LHCN-M2 (cell line): ENCODE data around the gene TBC1D17. TPM values are rescaled to one million over a fixed set of nuclear protein-coding genes. Genes with fewer than 3 reads are reported as not detected.

Experiments
- DNase-seq: peaks from one replicate; pipeline ENCODE4 v3.0.0-alpha.2; 2012; ENCODE audit warnings: low read depth
- total RNA-seq: library from RNA; depleted of rRNA; stranded (reverse); fragments of >200 nt; gene quantifications from 2 replicates; pipeline ENCODE4 v1.2.3, GENCODE V29; 2014

TBC1D17 gene
- total RNA-seq, 1 experiment from 2014 or later, result 9.8 TPM

DNA sequence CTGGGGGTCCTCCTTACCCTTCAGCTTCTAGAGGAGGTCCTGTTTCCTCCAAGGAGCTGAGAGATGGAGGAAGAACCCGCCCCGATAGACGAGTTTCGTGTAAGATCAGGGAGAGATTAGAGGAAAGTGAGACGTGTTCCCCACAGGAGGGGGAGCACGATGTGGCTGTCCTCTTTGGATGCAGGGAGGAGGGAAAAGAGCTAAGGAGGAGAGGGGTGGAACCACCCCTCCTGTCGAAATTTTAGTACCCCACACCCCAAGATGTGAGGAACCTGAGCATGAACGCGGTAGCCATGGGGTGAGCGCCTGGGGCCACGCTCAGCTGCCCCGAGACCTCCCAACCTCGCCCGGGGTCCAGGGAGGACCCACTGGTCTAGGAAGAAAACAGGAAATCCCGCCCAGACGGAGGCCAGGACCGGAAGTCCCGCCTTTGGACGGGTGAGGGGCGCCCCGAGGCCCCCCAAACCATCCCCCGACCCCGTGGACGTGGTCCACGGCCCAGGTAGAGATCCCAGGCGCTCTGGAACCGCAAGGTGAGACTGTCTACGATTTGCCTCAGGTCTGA, 1.6 kb upstream of the TBC1D17 start:
- no peak for DNase-seq

DNA sequence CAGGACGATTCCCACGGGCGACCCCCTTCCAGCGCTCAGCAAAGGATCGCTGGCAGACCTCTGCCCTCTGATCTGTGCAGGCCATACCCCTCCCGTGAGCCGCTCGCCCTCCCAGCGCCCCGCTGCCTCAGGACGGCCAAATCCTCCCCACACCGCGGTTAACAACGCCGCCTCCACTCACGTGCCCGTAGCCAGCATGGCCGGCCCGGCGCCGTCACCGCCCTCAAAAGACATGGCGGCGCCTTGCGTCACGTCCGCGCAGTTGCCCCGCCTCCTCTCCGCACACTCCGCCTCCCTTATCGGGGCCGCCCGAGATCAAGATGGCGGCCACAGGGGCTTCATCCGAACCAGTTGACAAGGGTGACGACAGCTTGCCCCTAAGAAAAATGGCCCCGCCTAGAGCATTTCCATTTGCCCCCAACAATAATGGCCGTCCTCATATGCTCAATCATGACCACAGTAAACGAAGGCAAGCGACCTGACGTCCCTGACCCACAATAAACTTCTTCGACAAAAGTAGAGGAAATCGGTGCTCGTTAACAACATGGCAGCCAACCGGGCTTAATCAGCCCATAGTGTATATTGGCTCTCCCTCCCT, 981 bp upstream of the TBC1D17 start:
- DNase-seq, result peak; percentile 98

DNA sequence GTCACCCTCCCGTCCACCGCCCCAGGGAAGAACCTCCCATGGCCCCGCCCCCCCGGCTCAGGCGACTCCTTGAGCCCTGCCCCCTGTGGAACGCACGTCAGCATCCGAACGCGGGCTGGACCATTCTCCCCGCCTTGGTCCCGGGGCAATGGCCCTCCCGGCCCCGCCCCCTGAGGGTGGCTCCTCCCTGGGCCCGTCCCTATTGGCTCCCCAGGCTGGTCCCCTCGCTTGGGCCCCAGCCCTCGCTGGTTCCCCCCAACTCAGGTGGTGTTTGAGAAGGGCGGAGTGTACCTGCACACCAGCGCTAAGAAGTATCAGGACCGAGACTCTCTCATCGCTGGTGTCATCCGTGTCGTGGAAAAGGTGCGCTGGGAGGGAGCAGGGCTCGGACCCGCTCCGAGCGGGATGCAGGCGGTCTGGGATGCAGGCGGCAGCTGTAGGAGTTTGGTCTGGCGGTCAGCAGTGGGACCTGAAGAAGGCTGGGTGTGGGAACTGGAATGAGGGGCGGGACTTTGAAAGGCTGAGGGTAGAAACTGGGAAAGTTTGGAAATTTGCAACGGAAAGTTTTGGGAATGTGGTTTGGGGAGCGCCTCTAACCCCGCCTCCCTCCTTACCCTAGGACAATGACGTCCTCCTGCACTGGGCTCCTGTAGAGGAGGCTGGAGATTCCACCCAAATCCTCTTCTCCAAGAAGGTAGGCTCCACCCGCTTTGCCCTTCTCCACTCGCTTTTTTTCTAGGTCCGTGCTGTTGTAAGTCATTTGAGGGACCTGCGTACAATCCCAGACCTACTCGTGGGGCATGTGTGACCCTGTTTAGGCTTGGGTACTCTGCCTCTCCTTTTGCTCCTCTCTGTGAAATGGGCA, 609 bp downstream of the TBC1D17 start:
- peak; percentile 96 for DNase-seq

DNA sequence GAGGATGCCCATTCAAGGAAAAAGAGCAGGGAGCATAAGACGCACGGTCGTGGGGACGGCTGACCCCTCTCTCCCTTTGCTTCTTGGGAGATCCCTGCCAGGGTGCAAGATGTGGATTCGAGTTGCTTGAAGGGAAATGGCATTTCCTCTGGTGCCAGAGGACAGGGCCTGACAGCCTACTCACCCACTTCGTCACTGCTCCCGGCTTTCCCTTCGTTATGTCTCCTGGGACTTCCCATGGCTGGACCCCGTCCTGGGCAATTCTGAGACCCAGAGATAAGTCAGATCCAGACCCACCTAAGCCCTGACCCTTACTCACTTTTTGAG, 1.2 kb downstream of the TBC1D17 start:
- no peak for DNase-seq

DNA sequence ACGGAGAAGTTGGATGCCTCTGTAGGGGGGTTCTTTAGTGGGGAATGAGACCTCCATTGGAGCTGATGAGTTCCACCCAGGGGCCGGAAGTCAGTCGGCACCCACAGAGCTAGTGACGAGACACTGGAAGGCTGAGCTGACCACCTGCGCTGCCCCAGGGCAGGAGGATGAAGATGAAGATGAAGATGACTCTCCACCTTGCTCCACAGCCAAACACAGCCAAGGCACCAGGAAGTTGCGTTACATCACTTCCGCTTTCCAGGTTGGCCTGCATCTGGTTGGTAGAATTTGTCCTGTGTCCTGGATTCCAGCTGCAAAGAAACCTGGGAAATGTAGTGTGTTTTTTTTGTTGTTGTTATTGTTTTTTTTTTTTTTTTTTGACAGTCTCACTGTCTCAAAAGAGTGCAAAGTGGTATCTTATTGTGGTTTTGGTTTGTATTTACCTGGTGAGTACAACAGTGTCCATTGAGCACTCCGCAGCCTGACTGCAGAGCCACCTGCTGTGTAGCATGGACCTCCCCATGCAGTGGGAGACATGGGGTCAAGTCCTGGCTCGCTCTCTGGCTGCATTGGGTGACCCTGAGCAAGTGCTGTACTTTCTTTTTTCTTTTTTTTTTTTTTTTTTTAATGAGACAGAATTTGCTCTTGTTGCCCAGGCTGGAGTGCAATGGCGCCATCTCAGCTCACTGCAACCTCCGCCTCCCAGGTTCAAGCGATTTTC, 1.9 kb downstream of the TBC1D17 start:
- DNase-seq, result no peak

DNA sequence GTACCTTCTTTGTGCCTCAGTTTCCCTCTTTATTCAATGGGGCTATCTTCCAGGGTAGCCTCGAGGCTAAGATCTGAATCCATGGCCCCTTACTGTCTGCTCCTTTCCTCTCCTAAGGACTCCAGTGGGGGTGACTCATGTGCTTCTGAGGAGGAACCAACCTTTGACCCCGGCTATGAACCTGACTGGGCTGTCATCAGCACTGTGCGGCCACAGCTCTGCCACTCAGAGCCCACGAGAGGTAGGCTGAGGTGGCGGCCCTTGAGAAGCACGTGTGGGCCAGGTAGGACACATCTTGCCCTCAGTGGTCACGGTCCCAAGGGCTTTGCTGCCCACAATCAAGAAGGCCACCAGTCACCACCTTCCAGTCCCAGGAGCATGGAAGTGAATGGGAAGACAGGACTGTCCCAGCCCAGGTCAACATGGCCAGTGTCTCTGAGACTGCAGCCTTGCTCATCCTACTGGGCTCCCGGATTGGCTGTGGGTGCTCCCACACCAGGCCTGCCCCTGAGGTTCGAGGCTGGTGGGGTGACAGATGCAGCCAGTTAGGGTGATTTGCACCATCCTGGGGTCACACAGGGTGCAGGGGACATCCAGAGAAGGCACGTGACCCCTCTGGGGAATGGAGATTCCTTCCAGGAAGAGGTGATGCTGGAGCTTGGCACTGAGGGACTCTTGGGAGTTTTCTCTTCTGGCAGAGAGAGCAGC, 2.8 kb downstream of the TBC1D17 start:
- no peak for DNase-seq

DNA sequence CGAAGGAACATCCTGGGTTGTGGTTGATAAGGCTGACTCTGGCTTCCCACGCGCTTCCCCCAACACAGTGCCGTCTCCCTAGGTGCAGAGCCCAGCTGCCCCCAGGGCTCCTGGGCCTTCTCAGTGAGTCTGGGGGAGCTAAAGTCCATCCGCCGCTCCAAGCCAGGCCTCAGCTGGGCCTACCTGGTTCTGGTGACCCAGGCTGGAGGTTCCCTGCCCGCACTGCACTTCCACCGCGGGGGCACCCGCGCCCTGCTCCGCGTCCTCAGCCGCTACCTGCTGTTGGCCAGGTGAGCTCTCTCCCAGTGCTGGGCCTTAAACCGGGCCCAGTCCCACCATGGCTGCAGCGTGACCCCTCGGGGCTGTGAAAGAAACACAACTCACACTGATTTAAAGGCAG, 3.7 kb downstream of the TBC1D17 start:
- no peak for DNase-seq

DNA sequence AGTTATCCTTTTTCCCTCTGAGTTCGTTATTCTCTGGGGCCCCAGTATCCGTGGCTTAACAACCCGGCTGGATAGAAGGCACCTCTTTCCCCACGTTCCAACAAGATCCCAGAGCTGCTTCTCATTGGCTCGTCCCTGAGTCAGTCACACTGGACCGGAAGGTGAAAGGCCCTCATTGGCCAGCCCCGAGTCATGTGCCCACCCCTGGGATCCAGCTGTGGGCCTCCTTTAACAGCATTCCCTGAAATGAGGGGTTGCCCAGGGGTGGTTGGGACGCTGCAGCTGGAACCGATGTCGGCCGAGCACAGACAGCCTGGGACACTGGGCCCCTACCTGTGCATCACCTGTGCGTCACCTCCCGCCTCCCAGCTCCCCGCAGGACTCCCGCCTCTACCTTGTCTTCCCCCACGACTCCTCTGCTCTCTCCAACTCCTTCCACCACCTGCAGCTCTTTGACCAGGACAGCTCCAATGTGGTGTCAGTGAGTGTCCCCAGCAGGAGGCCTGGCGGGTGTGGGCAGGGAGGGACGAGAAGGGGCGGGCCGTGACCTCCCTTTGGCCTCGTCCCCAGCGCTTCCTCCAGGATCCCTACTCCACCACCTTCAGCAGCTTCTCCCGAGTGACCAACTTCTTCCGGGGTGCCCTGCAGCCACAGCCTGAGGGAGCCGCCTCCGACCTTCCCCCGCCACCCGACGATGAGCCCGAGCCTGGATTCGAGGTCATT, 4.3 kb downstream of the TBC1D17 start:
- DNase-seq, result no peak

DNA sequence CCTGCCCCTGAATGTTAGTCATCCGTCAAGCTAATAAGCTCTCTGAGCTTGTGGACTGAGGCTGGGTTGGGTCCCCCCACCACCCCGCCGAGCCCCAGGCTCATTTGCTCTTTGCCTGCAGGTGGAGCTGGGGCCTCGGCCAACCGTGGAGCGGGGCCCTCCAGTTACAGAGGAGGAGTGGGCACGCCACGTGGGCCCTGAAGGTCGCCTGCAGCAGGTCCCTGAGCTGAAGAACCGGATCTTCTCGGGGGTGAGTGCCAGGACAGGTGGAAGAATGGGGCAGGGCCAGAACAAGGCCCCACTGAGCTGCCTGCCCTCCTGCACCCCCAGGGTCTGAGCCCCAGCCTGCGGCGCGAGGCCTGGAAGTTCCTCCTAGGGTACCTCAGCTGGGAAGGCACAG, 5.1 kb downstream of the TBC1D17 start:
- no peak for DNase-seq

DNA sequence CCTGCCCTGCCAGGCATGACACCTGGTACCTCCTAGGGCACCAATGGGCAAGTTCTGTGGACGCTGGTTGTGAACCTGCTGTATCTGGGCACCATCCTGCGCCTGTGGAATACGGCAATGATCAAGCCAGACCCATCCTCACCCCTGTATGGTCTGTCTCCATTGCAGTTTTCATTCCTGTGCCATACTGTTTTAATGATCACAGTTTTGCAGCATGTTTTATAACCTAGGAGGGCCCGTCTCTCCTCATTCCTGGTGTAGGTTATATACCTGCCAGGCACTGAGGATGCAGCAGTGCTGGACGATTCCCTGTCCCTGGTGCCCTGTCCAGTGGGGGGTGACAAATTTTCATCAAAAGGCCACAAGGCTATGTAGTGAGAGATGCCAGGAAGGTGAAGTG, 5.6 kb downstream of the TBC1D17 start:
- DNase-seq, result no peak

DNA sequence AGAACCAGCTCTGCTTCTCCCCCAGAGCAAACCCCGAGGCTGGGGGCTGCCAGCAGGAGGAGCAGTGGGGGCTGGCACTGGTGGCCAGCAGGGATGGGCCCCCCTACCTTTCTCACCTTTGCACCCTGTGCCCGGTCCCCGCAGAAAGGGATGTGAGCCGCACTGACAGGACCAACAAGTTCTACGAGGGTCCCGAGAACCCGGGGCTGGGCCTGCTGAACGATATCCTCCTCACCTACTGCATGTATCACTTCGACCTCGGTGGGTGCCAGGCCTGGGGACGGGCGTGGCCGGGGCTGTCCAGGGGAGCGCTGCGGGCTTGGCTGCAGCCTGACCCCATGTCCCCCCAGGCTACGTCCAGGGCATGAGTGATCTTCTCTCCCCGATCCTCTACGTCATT, 6.6 kb downstream of the TBC1D17 start:
- DNase-seq, result no peak

DNA sequence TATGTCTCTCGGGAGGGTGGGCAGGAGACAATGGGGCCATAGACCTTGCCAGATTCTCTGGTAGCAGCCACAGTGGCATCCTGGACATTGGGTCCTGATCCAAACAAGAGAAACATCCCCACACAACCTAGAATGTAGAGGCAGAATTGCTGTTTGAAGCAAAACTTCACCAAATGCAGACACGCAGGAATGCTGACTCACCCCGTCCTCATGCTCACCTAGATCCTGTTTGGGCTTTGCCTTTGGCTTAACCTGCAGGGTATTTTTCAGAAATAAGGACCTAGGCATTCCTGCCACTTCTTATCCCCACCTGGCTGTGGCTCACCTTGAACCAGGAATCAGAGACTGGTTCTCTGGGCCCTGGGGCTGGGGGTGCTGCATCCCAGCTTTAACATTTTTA, 7.3 kb downstream of the TBC1D17 start:
- no peak for DNase-seq

DNA sequence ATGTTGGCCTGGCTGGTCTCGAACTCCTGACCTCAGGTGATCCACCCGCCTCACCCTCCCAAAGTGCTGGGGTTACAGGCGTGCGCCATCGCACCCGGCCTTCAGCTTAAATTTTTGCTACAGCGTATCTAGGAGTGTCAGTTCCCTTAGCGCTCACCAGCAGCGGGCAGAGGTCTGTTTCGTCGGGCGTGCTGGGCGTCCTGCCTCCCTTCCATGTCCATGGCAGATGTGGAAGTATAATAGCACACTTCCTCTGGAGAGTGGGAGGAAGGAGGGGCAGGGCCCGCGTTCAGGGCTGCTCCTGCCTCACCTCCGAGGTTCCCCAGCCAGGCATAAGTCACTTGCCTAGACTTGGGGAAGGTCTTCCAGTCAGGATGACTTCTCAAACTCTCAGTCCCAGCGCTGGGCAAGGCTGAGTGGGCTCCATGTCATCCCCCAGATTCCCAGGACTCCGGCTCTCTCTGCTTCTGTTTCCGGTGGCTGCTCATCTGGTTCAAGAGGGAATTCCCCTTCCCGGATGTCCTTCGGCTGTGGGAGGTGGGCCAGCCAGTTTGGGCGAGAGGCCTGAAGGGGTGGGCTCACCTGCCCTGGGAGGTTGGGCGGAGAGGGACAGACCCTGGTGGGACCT, 9.6 kb downstream of the TBC1D17 start:
- no peak for DNase-seq

DNA sequence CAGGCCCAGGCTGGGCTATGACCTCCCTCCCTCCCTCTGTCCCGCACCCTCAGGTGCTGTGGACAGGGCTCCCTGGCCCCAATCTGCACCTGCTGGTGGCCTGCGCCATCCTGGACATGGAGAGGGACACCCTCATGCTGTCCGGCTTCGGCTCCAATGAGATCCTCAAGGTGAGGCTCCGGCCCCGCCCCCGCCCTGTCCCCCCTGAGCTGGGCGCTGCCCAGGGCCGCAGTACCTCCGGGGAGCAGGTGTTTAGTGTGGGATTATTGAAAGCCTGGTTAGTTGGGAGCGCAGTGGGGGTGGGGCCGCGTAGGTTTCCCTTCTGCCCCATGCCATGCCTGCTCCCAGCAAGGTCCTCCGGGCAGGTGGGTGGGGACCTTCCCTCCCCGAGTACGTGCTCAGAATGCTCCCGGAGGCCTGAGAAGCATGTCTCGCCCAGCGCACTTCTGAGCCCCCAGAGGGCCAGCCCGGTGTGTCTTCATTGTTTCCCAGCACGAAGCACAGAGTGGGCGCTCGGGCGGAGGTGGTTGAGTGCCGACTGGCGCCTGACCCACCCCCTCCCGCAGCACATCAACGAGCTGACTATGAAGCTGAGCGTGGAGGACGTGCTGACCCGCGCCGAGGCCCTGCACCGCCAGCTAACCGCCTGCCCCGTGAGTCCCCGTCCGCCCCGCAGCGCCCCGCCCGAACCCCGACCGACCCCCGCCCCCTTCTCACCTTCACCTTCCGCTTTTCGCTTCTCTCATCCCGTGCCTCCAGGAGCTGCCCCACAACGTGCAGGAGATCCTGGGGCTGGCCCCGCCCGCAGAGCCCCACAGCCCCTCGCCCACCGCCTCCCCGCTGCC, 10.4 kb downstream of the TBC1D17 start:
- DNase-seq, result no peak

DNA sequence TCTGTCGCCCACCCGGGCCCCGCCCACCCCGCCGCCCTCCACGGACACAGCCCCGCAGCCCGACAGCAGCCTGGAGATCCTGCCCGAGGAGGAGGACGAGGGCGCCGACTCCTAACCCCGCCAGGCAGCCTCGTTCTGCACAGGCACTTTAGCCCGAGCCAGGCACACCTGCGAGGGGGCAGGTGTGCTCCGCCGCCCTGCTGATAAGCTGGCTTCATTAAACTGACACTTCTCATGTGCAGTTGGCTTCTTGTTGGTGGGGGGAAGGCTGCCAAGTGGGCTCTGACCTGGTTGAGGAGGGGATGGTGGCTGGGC, 11.0 kb downstream of the TBC1D17 start:
- no peak for DNase-seq

DNA sequence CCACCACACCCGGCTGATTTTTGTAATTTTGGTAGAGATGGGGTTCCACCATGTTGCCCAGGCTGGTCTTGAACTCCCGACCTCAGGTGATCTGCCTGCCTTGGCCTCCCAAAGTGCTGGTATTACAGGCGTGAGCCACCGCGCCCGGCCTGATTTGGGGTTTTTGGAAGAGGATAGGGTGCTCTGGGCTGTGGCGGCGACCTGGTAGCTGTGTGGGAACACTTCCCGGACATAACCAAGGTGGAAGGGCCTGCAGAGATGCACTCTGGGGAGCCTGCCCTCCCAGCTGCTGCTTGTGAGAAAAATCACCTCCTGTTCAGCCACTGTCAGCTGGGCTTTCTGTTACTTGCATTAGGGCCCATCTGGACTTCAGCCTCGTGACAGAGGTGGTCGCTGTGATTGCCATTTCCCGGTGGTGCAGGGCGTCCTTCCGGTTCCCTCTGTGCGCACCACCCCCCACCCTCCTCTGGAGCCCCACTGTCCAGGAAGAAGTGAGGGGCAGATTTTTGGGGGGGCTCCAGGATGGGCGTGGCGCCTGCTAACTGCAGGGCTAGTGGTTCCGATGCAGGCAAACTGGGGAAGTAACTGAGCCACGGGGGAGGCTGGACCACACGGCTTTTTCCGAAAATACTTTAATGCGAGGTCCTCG, 11.7 kb downstream of the TBC1D17 start:
- DNase-seq, result no peak

DNA sequence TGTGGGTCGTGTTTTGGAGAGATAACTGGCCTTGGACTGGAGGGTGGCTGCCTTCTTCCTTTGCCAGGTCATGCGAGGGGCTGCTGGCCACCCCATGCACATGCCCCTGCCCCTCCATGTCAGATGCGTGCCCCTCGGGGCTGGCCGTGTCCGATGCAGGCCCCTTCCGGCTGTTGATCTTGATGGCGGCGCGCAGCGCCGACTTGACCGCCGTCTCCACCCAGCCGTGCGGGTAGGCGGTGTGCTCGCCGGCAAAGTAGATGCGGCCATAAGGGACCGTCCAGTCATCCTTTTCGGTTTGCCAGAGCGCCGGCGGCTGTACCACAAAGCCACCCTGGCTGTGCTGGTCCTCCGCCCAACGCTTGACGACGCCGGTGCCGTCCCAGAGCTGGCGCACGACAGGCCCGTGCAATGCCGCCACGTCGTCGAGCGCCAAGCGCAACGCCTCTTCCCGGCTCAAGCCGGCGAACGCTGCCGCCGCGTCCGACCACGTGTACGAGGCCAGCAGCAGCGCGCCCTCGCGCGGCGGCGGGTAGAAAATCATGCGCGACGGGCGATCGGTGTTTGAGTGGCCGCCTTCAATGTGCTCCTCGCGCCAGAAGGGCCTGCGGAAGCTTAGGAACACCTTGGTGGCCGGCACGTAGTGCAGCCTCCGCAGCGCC, 12.3 kb downstream of the TBC1D17 start:
- DNase-seq, result peak; percentile 36

DNA sequence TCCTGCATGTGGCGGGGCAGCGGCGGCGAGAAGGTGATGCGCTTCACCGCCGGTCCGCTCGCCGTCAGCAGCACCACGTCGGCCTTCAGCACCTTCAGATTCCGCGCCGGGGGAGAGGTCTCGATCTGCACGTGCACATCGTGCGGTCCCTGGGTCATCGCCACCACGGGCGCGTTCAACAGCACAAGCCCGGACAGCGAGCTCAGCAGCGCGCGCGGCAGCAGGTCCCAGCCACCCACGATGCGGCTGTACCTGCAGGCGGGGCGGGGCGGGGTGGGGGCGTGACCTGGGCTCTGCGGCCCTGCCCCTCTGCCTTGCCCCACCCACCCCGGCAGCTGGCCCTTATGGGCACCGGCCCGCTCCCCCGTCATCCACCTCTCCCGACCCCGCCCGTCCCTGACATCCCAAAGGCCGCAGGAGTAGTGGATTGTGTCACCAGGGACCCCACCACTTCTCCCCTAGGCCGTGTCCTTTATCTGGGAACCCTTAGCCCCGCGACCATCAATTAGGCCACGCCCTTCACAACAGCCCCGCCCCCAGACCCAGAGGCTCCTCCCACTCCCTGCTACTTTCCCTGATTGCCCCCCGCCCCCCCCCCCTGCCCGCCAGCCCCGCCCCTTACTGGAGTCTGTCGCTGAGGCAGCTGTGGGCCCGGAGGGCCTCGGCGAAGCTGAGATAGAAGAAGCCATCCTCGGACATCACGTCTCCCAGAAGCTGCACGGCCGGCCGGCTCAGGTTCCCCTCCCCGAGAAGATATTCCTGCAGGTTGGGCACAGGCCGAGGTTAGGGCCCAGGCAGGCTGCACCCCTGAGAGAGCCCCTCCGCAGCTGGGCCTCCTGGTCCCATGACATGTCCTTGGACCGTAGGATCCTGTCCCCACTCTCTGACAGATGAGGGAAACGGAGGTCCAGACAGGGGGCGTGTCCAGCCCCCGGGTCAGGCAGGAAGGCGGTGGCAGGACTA, 13.1 kb downstream of the TBC1D17 start:
- no peak for DNase-seq
